GM19238 (cell line): ENCODE results near the gene CPT1B.
"Not testable (repeated sequence)": the region's sequence is repeated elsewhere in the genome, so short reads cannot be mapped to it uniquely, and the experiment has no call there.

Source experiments
- DNase-seq: peaks from one replicate; pipeline ENCODE4 v3.0.0; 2011; ENCODE audit warnings: low spot score; ENCODE audit not compliant: insufficient read length

The CPT1B gene

GRCh38 chr22:50547263-50547985 is 30.8 kb downstream of the CPT1B start:
- no peak for DNase-seq

- no peak for DNase-seq
Measured at GRCh38 chr22:50546326-50547262, 31.6 kb downstream of the CPT1B start.

- DNase-seq = no peak
Measured at GRCh38 chr22:50545522-50546325, 32.5 kb downstream of the CPT1B start, which contains the start of gene KLHDC7B. Gene KLHDC7B, plus strand, starts transcription at chr22:50545899. Its CDS starts 345 bp downstream, at chr22:50546244.

- DNase-seq = no peak
Measured at GRCh38 chr22:50544746-50545253, 33.4 kb downstream of the CPT1B start.

GRCh38 chr22:50544078-50544745 is 34.0 kb downstream of the CPT1B start:
- peak; percentile 84 for DNase-seq

- DNase-seq = no peak
Measured at GRCh38 chr22:50542416-50542927, 35.8 kb downstream of the CPT1B start.

GRCh38 chr22:50541667-50542026 is 36.6 kb downstream of the CPT1B start:
- not testable (repeated sequence) for DNase-seq

- no peak for DNase-seq
Measured at GRCh38 chr22:50540381-50540780, 37.8 kb downstream of the CPT1B start.

GRCh38 chr22:50537765-50538164 is 40.5 kb downstream of the CPT1B start:
- DNase-seq = no peak

GRCh38 chr22:50536226-50536625 is 42.0 kb downstream of the CPT1B start:
- DNase-seq = no peak

- DNase-seq = no peak
Measured at GRCh38 chr22:50535113-50535512, 43.1 kb downstream of the CPT1B start.

- not testable (repeated sequence) for DNase-seq
Measured at GRCh38 chr22:50533856-50534711, 44.1 kb downstream of the CPT1B start.

GRCh38 chr22:50532824-50533796 is 45.1 kb downstream of the CPT1B start:
- DNase-seq = no peak

- no peak for DNase-seq
Measured at GRCh38 chr22:50531962-50532674, 46.1 kb downstream of the CPT1B start.

GRCh38 chr22:50531546-50531961 is 46.7 kb downstream of the CPT1B start:
- DNase-seq = peak; percentile 65

GRCh38 chr22:50530877-50531545 is 47.2 kb downstream of the CPT1B start:
- DNase-seq = peak; percentile 76

- no peak for DNase-seq
Measured at GRCh38 chr22:50530580-50530876, 47.7 kb downstream of the CPT1B start.
